Measurements from ENCODE around the gene TLE2.

GRCh38 chr19:3013263-3013725, 15.8 kb downstream of the TLE2 start:
- TF ChIP-seq, protein P1, sequence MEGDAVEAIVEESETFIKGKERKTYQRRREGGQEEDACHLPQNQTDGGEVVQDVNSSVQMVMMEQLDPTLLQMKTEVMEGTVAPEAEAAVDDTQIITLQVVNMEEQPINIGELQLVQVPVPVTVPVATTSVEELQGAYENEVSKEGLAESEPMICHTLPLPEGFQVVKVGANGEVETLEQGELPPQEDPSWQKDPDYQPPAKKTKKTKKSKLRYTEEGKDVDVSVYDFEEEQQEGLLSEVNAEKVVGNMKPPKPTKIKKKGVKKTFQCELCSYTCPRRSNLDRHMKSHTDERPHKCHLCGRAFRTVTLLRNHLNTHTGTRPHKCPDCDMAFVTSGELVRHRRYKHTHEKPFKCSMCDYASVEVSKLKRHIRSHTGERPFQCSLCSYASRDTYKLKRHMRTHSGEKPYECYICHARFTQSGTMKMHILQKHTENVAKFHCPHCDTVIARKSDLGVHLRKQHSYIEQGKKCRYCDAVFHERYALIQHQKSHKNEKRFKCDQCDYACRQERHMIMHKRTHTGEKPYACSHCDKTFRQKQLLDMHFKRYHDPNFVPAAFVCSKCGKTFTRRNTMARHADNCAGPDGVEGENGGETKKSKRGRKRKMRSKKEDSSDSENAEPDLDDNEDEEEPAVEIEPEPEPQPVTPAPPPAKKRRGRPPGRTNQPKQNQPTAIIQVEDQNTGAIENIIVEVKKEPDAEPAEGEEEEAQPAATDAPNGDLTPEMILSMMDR (IDR thresholded peaks at IDR 0.05 in 2 of 3, conservative IDR thresholded peaks at IDR 0.05 in 1 of 3; ENCODE audit: insufficient read depth in 2 of 3, low read depth in 1 of 3, low read length in 3 of 3) = no peak
- TF ChIP-seq ZNF263 (CRISPR knock-in tag; IDR thresholded peaks at IDR 0.05; ENCODE audit: borderline replicate concordance) (no peak), POLR2A (conservative IDR thresholded peaks at IDR 0.05) (no peak)
